A549 (cell line): ENCODE data around the gene ERH. TPM values are rescaled to one million over a fixed set of nuclear protein-coding genes. Genes with fewer than 3 reads are reported as not detected.

Experiments used
- ATAC-seq, 2 experiments: fragments of 200-7000 bp in 1 of 2; fragments of >200 bp in 1 of 2; cut with Nextera tagmentation in 1 of 2; cut with Tn5 transposase in 1 of 2; 3 replicates each; pipeline versions ENCODE4 v1.8.0 to v1.9.1; 2018 to 2020; ENCODE audit warnings: mild to moderate bottlenecking in 1 of 2, moderate library complexity in 1 of 2
- CTCF ChIA-PET: fragments of 300-600 bp; sonication (Branson Sonifier 250); formaldehyde crosslinking; extraction: SDS; loops from one replicate; lab custom pipeline; 2021; ENCODE audit warnings: antibody characterized with exemption, inconsistent platforms; lab: Yijun Ruan, JAX
- POLR2A ChIA-PET: fragments of 350-600 bp; formaldehyde crosslinking; extraction: SDS; loops from one replicate; lab custom pipeline; 2021; ENCODE audit warnings: antibody characterized with exemption, inconsistent platforms; lab: Yijun Ruan, JAX
- DNase-seq, 2 experiments: peaks; one replicate each; pipeline versions ENCODE4 v3.0.0 to v3.0.0-alpha.2; 2011 to 2016; ENCODE audit warnings: low read depth in 1 of 2, low spot score in 1 of 2
- FAIRE-seq: peaks from 2 replicates; lab custom pipeline; 2011; peaks lifted over from hg19 to GRCh38; lab: Jason Lieb, UNC
- H3K27ac ChIP-seq, 2 experiments: fragments of >200 bp; sonication (Bioruptor Twin); formaldehyde crosslinking; 3 replicates each; pipeline ENCODE4 v1.5.1; 2016 to 2017
- H3K4me1 ChIP-seq: fragments of >200 bp; sonication (Bioruptor Twin); formaldehyde crosslinking; 3 replicates; pipeline ENCODE4 v1.6.1; 2016
- H3K4me2 ChIP-seq: fragments of >200 bp; sonication (Bioruptor Twin); formaldehyde crosslinking; 3 replicates; pipeline ENCODE4 v1.6.1; 2016
- H3K4me3 ChIP-seq: fragments of >200 bp; sonication (Bioruptor Twin); formaldehyde crosslinking; 3 replicates; pipeline ENCODE4 v1.5.1; 2016
- H3K9me3 ChIP-seq: fragments of >200 bp; sonication (Bioruptor Twin); formaldehyde crosslinking; 3 replicates; pipeline ENCODE4 v1.6.1; 2016
- CBX8 ChIP-seq: fragments of 200-600 bp; sonication (generic); IDR thresholded peaks from 2 replicates; pipeline ENCODE4 v1.6.1; 2016
- CEBPB ChIP-seq, 2 experiments: fragments of >200 bp in 1 of 2; sonication (Bioruptor Twin) in 1 of 2; formaldehyde crosslinking in 1 of 2; IDR thresholded peaks; 2 replicates each; pipeline ENCODE4 v1.6.1; 2012 to 2016
- CHD2 ChIP-seq: fragments of 150-350 bp; IDR thresholded peaks from 2 replicates; pipeline ENCODE4 v1.6.1; 2014; ENCODE audit warnings: low read length; ENCODE audit not compliant: partially characterized antibody
- EHF ChIP-seq: fragments of 250-450 bp; sonication (Bioruptor Pico); IDR thresholded peaks from 2 replicates; pipeline ENCODE4 v1.5.0; 2020; ENCODE audit warnings: mild to moderate bottlenecking
- EHMT2 ChIP-seq: fragments of 200-600 bp; sonication (generic); IDR thresholded peaks from 2 replicates; pipeline ENCODE4 v1.6.1; 2016; ENCODE audit warnings: antibody characterized with exemption, low read depth, mild to moderate bottlenecking, moderate library complexity
- EP300 ChIP-seq, 2 experiments: fragments of >200 bp; sonication (Bioruptor Twin); formaldehyde crosslinking; IDR thresholded peaks; 2 replicates in 1 of 2; 3 replicates in 1 of 2; pipeline ENCODE4 v1.6.1; 2016 to 2017
- FOSB ChIP-seq: fragments of 250-450 bp; sonication (Bioruptor Pico); IDR thresholded peaks from 2 replicates; pipeline ENCODE4 v1.5.0; 2020; ENCODE audit warnings: mild to moderate bottlenecking, moderate library complexity
- HDAC2 ChIP-seq: fragments of 200-600 bp; sonication (generic); IDR thresholded peaks from 2 replicates; pipeline ENCODE4 v1.6.1; 2016
- HOXB13 ChIP-seq: fragments of 250-450 bp; sonication (Bioruptor Pico); IDR thresholded peaks from 2 replicates; pipeline ENCODE4 v1.5.0; 2020; ENCODE audit warnings: low read depth, mild to moderate bottlenecking, moderate library complexity
- JUN ChIP-seq, 2 experiments: fragments of >200 bp; sonication (Bioruptor Twin); formaldehyde crosslinking; IDR thresholded peaks; 2 replicates in 1 of 2; 3 replicates in 1 of 2; pipeline ENCODE4 v1.6.1; 2016 to 2017
- JUNB ChIP-seq: fragments of >200 bp; sonication (Bioruptor Twin); formaldehyde crosslinking; IDR thresholded peaks from 2 replicates; pipeline ENCODE4 v1.6.1; 2016
- KDM1A ChIP-seq: fragments of 200-600 bp; sonication (generic); IDR thresholded peaks from 2 replicates; pipeline ENCODE4 v1.6.1; 2016; ENCODE audit warnings: low read depth, mild to moderate bottlenecking
- MAFK ChIP-seq: fragments of 450-650 bp; IDR thresholded peaks from 2 replicates; pipeline ENCODE4 v1.6.1; 2014; ENCODE audit not compliant: partially characterized antibody
- MYC ChIP-seq: IDR thresholded peaks from 2 replicates; pipeline ENCODE4 v1.6.1; 2012; ENCODE audit warnings: mild to moderate bottlenecking, inconsistent platforms, low read length, improper control_type of control experiment, borderline replicate concordance
- NFE2L2 ChIP-seq: fragments of 150-350 bp; conservative IDR thresholded peaks from 2 replicates; pipeline ENCODE4 v1.6.1; 2014; ENCODE audit warnings: low read length
- POLR2A ChIP-seq: IDR thresholded peaks from 2 replicates; pipeline ENCODE4 v1.6.1; 2012; ENCODE audit warnings: mild to moderate bottlenecking, low read length
- POLR2AphosphoS2 ChIP-seq: conservative IDR thresholded peaks from 2 replicates; pipeline ENCODE4 v1.6.1; 2012; ENCODE audit warnings: low read length, improper control_type of control experiment, inconsistent platforms
- RARB ChIP-seq: fragments of 250-450 bp; sonication (Bioruptor Pico); IDR thresholded peaks from 2 replicates; pipeline ENCODE4 v1.8.0; 2021; ENCODE audit warnings: mild to moderate bottlenecking, moderate library complexity
- RCOR1 ChIP-seq: fragments of 150-350 bp; IDR thresholded peaks from 2 replicates; pipeline ENCODE4 v1.6.1; 2014; ENCODE audit warnings: antibody characterized with exemption, low read length, low read depth
- RNF2 ChIP-seq: fragments of 200-600 bp; sonication (generic); IDR thresholded peaks from 2 replicates; pipeline ENCODE4 v1.6.1; 2016; ENCODE audit warnings: low read depth, mild to moderate bottlenecking, antibody characterized with exemption, moderate library complexity, borderline replicate concordance
- SREBF2 ChIP-seq: fragments of 450-650 bp; IDR thresholded peaks from 2 replicates; pipeline ENCODE4 v1.6.1; 2014; ENCODE audit warnings: mild to moderate bottlenecking, moderate library complexity
- ZC3H11A ChIP-seq: fragments of 450-650 bp; IDR thresholded peaks from 2 replicates; pipeline ENCODE4 v1.6.1; 2014; ENCODE audit warnings: antibody characterized with exemption, mild to moderate bottlenecking
- WGBS: methylation state at CpG from one replicate; pipeline ENCODE4 v1.1.6; 2017; ENCODE audit errors: missing lambda C conversion rate; 5-methylcytosine and 5-hydroxymethylcytosine counted together
- polyA plus RNA-seq, 4 experiments: library from polyadenylated mRNA; depleted of rRNA in 3 of 4; stranded (reverse); fragments of >200 nt; fragmentation: RNase III in 1 of 4; extraction: RNeasy Plus Mini Kit Qiagen cat#74134 plus additional on column Dnase treatment in 1 of 4; gene quantifications; 2 replicates in 3 of 4; 3 replicates in 1 of 4; pipeline ENCODE4 v1.2.3, GENCODE V29; 2011 to 2017
- TF ChIP-seq, protein P1 (sequence below): fragments of >200 bp; sonication (Bioruptor Twin); formaldehyde crosslinking; IDR thresholded peaks from 3 replicates; pipeline ENCODE4 v1.6.1; 2016
- TF ChIP-seq, protein P2 (sequence below): IDR thresholded peaks from 2 replicates; pipeline ENCODE4 v1.6.1; 2012; ENCODE audit warnings: low read depth, borderline replicate concordance
- TF ChIP-seq, protein P3 (sequence below): fragments of 200-600 bp; sonication (generic); IDR thresholded peaks from 2 replicates; pipeline ENCODE4 v1.6.1; 2016; ENCODE audit warnings: antibody characterized with exemption, mild to moderate bottlenecking, moderate library complexity
- TF ChIP-seq, protein P4 (sequence below): IDR thresholded peaks from 2 replicates; pipeline ENCODE4 v1.6.1; 2012

Gene ERH
- polyA plus RNA-seq, 2 of the 4 experiments (the other 2 are of a cell fraction) = 377 to 562 TPM

DNA sequence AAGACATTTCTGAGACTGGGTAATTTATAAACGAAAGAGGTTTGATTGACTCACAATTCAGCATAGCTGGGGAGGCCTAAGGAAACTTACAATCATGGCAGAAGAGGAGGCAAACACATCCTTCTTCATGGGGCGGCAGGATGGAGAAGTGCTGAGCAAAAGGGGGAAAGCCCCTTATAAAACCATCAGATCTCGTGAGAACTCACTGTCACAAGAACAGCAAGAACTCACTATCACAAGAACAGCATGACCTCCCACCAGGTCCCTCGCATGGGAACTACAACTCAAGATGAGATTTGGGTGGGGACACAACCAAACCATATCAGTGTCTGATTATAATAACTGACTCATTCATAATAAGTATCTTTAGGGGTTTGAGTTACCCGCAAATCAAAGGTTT is 6.8 kb upstream of the ERH start:
- Histone ChIP-seq H3K9me3 (no peaks in the 10 kb centered on the region), H3K4me2 (no peak overlapping the region), H3K4me1 (peaks cover 21% of the 10 kb centered on the region), H3K27ac (no peak overlapping the region), H3K4me3 (no peak overlapping the region)
- WGBS = 82% methylated on average over 5 of the region's 5 CpGs
- TF ChIP-seq ZC3H11A (no peak), EHMT2 (no peak), FOSB (no peak), MYC (no peak), RARB (no peak), JUN (IDR thresholded peaks at IDR 0.05) (no peak)
- TF ChIP-seq, protein P1, sequence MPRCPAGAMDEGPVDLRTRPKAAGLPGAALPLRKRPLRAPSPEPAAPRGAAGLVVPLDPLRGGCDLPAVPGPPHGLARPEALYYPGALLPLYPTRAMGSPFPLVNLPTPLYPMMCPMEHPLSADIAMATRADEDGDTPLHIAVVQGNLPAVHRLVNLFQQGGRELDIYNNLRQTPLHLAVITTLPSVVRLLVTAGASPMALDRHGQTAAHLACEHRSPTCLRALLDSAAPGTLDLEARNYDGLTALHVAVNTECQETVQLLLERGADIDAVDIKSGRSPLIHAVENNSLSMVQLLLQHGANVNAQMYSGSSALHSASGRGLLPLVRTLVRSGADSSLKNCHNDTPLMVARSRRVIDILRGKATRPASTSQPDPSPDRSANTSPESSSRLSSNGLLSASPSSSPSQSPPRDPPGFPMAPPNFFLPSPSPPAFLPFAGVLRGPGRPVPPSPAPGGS = no peak
- ChIA-PET CTCF (no interaction called here), POLR2A (no interaction called here)
- DNase-seq (no peak), ATAC-seq (no peak), FAIRE-seq (no peak)

DNA sequence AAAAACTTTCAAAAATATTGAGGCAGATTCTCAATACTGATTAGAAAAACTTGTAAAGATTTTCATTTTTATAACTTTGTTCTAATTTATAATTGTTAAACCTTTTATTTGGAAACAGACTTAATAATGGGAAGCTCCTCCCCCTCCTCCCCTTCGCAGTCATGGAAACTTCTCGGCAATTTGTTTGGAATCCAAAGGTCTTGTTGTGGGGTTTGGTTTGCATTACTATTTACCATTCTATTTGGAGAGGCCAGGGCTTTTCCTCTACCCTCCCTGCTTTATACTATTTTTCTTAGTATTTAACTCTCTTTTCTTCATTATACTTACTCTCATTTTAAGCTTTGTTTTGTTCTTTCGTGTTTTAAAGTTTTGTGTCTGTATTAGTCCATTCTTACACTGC is 6.4 kb upstream of the ERH start:
- Histone ChIP-seq H3K4me3 (no peak overlapping the region), H3K9me3 (no peaks in the 10 kb centered on the region), H3K4me1 (peaks cover 24% of the 10 kb centered on the region), H3K27ac (no peak overlapping the region), H3K4me2 (no peak overlapping the region)
- WGBS = 90% methylated on average over 3 of the region's 3 CpGs
- no peak for DNase-seq
- CTCF ChIA-PET = interaction anchor here (1.7 kb wide), 1 partner anchor 55 kb away, joined by 4 read pairs; no protein-coding TSS in a partner anchor
- FAIRE-seq = no peak
- TF ChIP-seq MYC (no peak), MAFK (no peak), CEBPB (IDR thresholded peaks at IDR 0.05) (no peak), RARB (no peak), RCOR1 (no peak), POLR2A (no peak), JUNB (no peak), EP300 (IDR thresholded peaks at IDR 0.05) (no peak), POLR2AphosphoS2 (no peak), SREBF2 (no peak), RNF2 (no peak), ZC3H11A (no peak), CBX8 (no peak), NFE2L2 (no peak)
- TF ChIP-seq, protein P1 = no peak
- TF ChIP-seq, protein P2, sequence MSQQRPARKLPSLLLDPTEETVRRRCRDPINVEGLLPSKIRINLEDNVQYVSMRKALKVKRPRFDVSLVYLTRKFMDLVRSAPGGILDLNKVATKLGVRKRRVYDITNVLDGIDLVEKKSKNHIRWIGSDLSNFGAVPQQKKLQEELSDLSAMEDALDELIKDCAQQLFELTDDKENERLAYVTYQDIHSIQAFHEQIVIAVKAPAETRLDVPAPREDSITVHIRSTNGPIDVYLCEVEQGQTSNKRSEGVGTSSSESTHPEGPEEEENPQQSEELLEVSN = no peak
- POLR2A ChIA-PET = no interaction called here
- ATAC-seq = no peak

DNA sequence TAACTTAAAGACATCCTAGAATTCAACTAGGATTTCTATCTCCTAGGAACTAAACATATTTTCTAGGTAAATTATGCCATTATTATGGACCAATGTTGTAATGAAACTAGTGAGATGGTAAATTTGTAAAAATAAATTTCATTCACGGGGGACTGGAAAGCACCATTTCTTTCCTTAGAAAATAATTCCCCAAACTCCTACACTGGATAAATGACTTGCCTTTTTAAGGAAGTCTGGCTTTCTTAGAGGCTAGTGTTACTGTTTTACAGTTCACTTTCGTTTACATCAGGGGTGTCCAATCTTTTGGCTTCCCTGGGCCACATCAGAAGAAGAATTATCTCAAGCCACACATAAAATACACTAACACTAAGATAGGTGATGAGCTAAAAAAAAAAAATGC is 3.7 kb upstream of the ERH start:
- ChIA-PET CTCF (no interaction called here), POLR2A (no interaction called here)
- DNase-seq (no peak), FAIRE-seq (no peak), ATAC-seq (no peak)
- H3K27ac ChIP-seq = no peak overlapping the region
- no peak overlapping the region for H3K4me3 ChIP-seq
- no peak for TF ChIP-seq JUNB
- no peak for TF ChIP-seq JUN (IDR thresholded peaks at IDR 0.05)
- TF ChIP-seq KDM1A = no peak
- TF ChIP-seq HDAC2 = no peak
- TF ChIP-seq EHF (CRISPR knock-in tag) = no peak
- no peak for TF ChIP-seq CHD2
- TF ChIP-seq, protein P3, sequence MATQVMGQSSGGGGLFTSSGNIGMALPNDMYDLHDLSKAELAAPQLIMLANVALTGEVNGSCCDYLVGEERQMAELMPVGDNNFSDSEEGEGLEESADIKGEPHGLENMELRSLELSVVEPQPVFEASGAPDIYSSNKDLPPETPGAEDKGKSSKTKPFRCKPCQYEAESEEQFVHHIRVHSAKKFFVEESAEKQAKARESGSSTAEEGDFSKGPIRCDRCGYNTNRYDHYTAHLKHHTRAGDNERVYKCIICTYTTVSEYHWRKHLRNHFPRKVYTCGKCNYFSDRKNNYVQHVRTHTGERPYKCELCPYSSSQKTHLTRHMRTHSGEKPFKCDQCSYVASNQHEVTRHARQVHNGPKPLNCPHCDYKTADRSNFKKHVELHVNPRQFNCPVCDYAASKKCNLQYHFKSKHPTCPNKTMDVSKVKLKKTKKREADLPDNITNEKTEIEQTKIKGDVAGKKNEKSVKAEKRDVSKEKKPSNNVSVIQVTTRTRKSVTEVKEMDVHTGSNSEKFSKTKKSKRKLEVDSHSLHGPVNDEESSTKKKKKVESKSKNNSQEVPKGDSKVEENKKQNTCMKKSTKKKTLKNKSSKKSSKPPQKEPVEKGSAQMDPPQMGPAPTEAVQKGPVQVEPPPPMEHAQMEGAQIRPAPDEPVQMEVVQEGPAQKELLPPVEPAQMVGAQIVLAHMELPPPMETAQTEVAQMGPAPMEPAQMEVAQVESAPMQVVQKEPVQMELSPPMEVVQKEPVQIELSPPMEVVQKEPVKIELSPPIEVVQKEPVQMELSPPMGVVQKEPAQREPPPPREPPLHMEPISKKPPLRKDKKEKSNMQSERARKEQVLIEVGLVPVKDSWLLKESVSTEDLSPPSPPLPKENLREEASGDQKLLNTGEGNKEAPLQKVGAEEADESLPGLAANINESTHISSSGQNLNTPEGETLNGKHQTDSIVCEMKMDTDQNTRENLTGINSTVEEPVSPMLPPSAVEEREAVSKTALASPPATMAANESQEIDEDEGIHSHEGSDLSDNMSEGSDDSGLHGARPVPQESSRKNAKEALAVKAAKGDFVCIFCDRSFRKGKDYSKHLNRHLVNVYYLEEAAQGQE = no peak
- TF ChIP-seq, protein P4, sequence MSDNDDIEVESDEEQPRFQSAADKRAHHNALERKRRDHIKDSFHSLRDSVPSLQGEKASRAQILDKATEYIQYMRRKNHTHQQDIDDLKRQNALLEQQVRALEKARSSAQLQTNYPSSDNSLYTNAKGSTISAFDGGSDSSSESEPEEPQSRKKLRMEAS = no peak
- TF ChIP-seq RARB = no peak
- no peak for TF ChIP-seq EHMT2
- TF ChIP-seq EP300 (IDR thresholded peaks at IDR 0.05) = no peak
- no peak for TF ChIP-seq HOXB13
- peak overlapping the region; percentile 87 for H3K4me2 ChIP-seq
- 92% methylated on average over 2 of the region's 2 CpGs for WGBS
- H3K9me3 ChIP-seq = no peaks in the 10 kb centered on the region
- H3K4me1 ChIP-seq = peaks cover 25% of the 10 kb centered on the region
